ENCODE measurements around the gene LMAN1L.

- TF ChIP-seq, protein P1, sequence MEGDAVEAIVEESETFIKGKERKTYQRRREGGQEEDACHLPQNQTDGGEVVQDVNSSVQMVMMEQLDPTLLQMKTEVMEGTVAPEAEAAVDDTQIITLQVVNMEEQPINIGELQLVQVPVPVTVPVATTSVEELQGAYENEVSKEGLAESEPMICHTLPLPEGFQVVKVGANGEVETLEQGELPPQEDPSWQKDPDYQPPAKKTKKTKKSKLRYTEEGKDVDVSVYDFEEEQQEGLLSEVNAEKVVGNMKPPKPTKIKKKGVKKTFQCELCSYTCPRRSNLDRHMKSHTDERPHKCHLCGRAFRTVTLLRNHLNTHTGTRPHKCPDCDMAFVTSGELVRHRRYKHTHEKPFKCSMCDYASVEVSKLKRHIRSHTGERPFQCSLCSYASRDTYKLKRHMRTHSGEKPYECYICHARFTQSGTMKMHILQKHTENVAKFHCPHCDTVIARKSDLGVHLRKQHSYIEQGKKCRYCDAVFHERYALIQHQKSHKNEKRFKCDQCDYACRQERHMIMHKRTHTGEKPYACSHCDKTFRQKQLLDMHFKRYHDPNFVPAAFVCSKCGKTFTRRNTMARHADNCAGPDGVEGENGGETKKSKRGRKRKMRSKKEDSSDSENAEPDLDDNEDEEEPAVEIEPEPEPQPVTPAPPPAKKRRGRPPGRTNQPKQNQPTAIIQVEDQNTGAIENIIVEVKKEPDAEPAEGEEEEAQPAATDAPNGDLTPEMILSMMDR (IDR thresholded peaks at IDR 0.05), result no peak
- TF ChIP-seq POLR2AphosphoS5 (IDR thresholded peaks at IDR 0.05), result no peak
- TF ChIP-seq POLR2A (IDR thresholded peaks at IDR 0.05), result no peak
These were observed 28.5 kb downstream of the LMAN1L start for GRCh38 chr15:74840851-74841775.

Data from breast epithelium (tissue), 3 donors.